Measurements from ENCODE around the gene PRUNE2. TPM values are rescaled to one million over a fixed set of nuclear protein-coding genes. Genes with fewer than 3 reads are reported as not detected.

The PRUNE2 gene
- total RNA-seq, 1 donor from 2014 or later: 6.7 TPM

GRCh38 chr9:76651119-76651705 is 254.7 kb downstream of the PRUNE2 start:
- Mint-ChIP-seq H3K27me3 (ENCODE audit: unreplicated experiment) (no peaks in the 10 kb centered on the region), H3K36me3 (ENCODE audit: low read depth, unreplicated experiment) (no peaks in the 10 kb centered on the region), H3K27ac (ENCODE audit: unreplicated experiment) (peak overlapping the region; percentile 33), H3K4me1 (ENCODE audit: unreplicated experiment) (peaks cover 18% of the 10 kb centered on the region), H3K4me3 (ENCODE audit: unreplicated experiment) (no peak overlapping the region), H3K9me3 (ENCODE audit: unreplicated experiment) (no peaks in the 10 kb centered on the region)
- DNase-seq (ENCODE audit: low spot score): no peak
- TF ChIP-seq CTCF (IDR thresholded peaks at IDR 0.05; ENCODE audit: unreplicated experiment): no peak

GRCh38 chr9:76650692-76651091 is 255.2 kb downstream of the PRUNE2 start:
- Mint-ChIP-seq H3K27me3 (ENCODE audit: unreplicated experiment) (no peaks in the 10 kb centered on the region), H3K27ac (ENCODE audit: unreplicated experiment) (peak overlapping the region; percentile 33), H3K36me3 (ENCODE audit: low read depth, unreplicated experiment) (no peaks in the 10 kb centered on the region), H3K9me3 (ENCODE audit: unreplicated experiment) (no peaks in the 10 kb centered on the region), H3K4me3 (ENCODE audit: unreplicated experiment) (no peak overlapping the region), H3K4me1 (ENCODE audit: unreplicated experiment) (peaks cover 13% of the 10 kb centered on the region)
- no peak for DNase-seq (ENCODE audit: low spot score)
- TF ChIP-seq CTCF (IDR thresholded peaks at IDR 0.05; ENCODE audit: unreplicated experiment): no peak

DNA sequence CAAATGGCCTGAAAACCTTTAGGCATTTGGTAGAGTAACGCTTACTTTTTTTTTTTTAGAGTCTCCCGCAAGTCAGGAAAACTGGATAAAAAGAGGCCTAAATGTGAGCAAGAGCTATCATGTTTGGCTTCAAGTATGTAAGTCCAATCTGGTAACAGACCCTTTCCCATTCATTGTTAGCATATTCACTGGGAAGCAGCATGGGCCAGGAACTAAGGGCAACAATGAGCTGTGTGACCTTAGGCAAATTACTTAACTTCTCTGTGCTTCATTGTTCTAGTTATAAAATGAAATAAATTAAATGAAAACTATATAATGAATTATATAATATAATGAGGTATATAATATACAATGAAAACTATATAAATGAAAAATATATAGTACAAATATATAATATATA is 256.0 kb downstream of the PRUNE2 start:
- DNase-seq (ENCODE audit: low spot score): no peak

DNA sequence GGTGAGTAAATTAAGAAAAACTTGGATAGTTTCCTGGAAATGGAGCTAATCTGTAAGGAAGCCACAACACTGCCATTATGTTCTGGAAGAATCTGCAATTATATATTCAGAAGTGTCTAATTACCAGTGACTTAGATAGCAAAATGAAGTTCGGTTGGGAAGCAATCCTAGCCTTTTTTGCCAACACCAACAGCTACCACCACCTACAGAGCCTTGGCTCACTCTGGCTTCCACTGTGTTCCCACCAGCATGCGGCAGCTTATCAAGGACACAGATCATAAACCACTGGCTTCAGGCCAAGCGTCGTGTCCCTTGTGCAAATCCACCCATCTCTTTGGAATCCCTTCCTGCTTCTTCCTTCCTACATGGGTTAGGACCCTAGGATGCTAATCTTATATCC is 259.7 kb downstream of the PRUNE2 start:
- Mint-ChIP-seq H3K36me3 (ENCODE audit: low read depth, unreplicated experiment) (no peaks in the 10 kb centered on the region), H3K27ac (ENCODE audit: unreplicated experiment) (no peak overlapping the region), H3K27me3 (ENCODE audit: unreplicated experiment) (peaks cover 2% of the 10 kb centered on the region), H3K4me1 (ENCODE audit: unreplicated experiment) (peaks cover 7% of the 10 kb centered on the region), H3K4me3 (ENCODE audit: unreplicated experiment) (no peak overlapping the region), H3K9me3 (ENCODE audit: unreplicated experiment) (no peaks in the 10 kb centered on the region)
- TF ChIP-seq CTCF (IDR thresholded peaks at IDR 0.05; ENCODE audit: unreplicated experiment): no peak
- DNase-seq (ENCODE audit: low spot score): no peak

More for the DNA sequence above, 256.0 kb downstream of the PRUNE2 start:
- no peak overlapping the region for H3K4me3 Mint-ChIP-seq (ENCODE audit: unreplicated experiment)
- H3K36me3 Mint-ChIP-seq (ENCODE audit: low read depth, unreplicated experiment): no peaks in the 10 kb centered on the region
- no peak for TF ChIP-seq CTCF (IDR thresholded peaks at IDR 0.05; ENCODE audit: unreplicated experiment)
- no peaks in the 10 kb centered on the region for H3K9me3 Mint-ChIP-seq (ENCODE audit: unreplicated experiment)
- no peak overlapping the region for H3K27ac Mint-ChIP-seq (ENCODE audit: unreplicated experiment)
- H3K4me1 Mint-ChIP-seq (ENCODE audit: unreplicated experiment): peaks cover 8% of the 10 kb centered on the region
- no peaks in the 10 kb centered on the region for H3K27me3 Mint-ChIP-seq (ENCODE audit: unreplicated experiment)

- peaks cover 2% of the 10 kb centered on the region for H3K27me3 Mint-ChIP-seq (ENCODE audit: unreplicated experiment)
- H3K36me3 Mint-ChIP-seq (ENCODE audit: low read depth, unreplicated experiment): no peaks in the 10 kb centered on the region
- no peaks in the 10 kb centered on the region for H3K4me1 Mint-ChIP-seq (ENCODE audit: unreplicated experiment)
- no peaks in the 10 kb centered on the region for H3K9me3 Mint-ChIP-seq (ENCODE audit: unreplicated experiment)
- no peak overlapping the region for H3K4me3 Mint-ChIP-seq (ENCODE audit: unreplicated experiment)
- TF ChIP-seq CTCF (IDR thresholded peaks at IDR 0.05; ENCODE audit: unreplicated experiment): no peak
- H3K27ac Mint-ChIP-seq (ENCODE audit: unreplicated experiment): no peak overlapping the region
- DNase-seq (ENCODE audit: low spot score): no peak
Measured at GRCh38 chr9:76644647-76645250, 261.2 kb downstream of the PRUNE2 start.
